GM15510 (cell line): Measurements from ENCODE around the gene SAMD9L.

Experiments
- POLR2A ChIP-seq: IDR thresholded peaks from 3 replicates; pipeline ENCODE4 v1.6.1; 2011; ENCODE audit warnings: borderline replicate concordance; ENCODE audit not compliant: insufficient read length; ENCODE audit errors: extremely low read depth

The SAMD9L gene

GRCh38 chr7:93117327-93117726 is 30.9 kb downstream of the SAMD9L start:
- TF ChIP-seq POLR2A, result no peak

GRCh38 chr7:93115796-93116195 is 32.4 kb downstream of the SAMD9L start:
- no peak for TF ChIP-seq POLR2A

DNA sequence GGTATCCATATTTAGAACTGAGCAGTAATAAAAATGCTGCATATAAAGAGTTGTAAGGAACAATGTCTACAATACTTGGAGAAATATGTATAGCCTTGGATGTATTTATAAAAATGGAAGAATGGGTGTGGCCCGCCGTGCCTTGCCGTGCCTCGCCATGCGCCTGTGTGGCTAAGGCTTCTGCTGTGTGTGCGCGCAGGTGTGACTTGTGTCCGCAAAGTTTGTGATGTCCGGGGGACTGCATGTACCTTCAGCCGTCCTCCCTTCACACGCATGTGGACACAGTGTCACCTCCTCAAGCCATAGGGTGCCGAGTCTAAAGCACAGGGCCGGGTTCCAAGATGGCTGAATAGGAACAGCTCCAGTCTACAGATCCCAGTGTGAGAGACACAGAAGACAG is 40.2 kb downstream of the SAMD9L start:
- TF ChIP-seq POLR2A, result no peak

- no peak for TF ChIP-seq POLR2A
These were observed 50.8 kb downstream of the SAMD9L start for GRCh38 chr7:93097388-93097787.

DNA sequence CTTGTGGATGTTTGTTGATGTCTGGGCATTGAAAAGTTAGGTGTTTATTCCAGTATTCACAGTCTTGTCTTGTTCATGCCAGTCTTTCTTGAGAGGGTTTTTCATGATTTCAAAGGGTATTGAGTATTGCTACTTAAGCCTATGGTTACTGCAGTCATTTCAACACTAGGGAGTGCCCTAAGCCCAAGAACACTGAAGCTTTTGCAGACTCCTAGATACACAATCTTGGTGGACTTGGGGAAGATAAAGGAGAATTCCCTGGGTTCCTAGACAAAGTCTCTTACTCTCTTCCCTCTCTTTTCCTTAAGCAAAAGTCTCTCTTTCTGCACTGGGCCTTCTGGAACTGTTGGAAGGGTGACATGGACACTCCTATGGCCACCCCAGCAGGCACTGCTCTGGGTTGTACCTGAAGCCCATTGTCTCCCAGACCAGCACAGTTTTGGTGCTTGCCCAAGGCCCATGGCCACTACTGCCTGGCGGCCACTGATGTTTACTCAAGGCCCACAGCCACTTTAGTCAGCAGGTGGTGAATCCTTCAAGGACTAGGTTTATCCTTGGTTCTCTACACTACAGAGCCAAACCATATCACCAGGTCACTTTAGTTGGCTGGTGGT is 55.3 kb downstream of the SAMD9L start:
- no peak for TF ChIP-seq POLR2A
